DMS79 treated with DMSO at 0.1 percent for 48 hours (cell line): Measurements from ENCODE around the gene DMXL2.
"Not testable (repeated sequence)": the region's sequence is repeated elsewhere in the genome, so short reads cannot be mapped to it uniquely, and the experiment has no call there.

Experiments used
- DNase-seq: peaks from one replicate; lab custom pipeline; 2025; lab: John Stamatoyannopoulos, UW

Gene DMXL2

DNA sequence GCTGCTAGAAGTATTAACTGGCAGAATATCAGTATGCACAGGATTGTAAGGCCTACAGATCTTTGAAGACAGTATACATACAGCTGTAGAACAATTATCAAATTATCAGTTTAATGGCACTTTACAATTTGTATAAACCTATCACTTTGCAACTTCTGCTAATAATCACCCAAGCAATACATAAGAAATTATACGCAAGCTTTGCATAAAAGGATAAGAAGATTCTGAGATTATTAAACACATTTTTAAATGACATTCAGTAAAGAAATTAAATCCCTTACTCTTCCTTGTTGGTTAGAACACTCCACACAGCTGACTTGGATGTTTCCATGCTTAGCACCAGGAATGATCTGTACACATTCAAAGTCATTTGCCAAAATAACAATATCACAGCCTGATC is 46.8 kb downstream of the DMXL2 start:
- no peak for DNase-seq

DNA sequence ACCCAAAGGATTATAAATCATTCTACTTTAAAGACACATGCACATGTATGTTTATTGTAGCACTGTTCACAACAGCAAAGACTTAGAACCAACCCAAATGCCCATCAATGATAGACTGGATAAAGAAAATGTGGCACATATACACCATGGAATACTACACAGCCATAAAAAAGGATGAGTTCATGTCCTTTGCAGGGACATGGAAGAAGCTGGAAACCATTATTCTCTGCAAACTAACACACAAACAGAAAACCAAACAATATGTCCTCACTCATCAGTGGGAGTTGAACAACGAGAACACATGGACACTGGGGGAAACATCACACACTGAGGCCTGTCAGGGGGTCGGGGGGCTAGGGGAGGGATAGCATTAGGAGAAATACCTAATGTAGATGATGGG is 49.2 kb downstream of the DMXL2 start:
- not testable (repeated sequence) for DNase-seq

DNA sequence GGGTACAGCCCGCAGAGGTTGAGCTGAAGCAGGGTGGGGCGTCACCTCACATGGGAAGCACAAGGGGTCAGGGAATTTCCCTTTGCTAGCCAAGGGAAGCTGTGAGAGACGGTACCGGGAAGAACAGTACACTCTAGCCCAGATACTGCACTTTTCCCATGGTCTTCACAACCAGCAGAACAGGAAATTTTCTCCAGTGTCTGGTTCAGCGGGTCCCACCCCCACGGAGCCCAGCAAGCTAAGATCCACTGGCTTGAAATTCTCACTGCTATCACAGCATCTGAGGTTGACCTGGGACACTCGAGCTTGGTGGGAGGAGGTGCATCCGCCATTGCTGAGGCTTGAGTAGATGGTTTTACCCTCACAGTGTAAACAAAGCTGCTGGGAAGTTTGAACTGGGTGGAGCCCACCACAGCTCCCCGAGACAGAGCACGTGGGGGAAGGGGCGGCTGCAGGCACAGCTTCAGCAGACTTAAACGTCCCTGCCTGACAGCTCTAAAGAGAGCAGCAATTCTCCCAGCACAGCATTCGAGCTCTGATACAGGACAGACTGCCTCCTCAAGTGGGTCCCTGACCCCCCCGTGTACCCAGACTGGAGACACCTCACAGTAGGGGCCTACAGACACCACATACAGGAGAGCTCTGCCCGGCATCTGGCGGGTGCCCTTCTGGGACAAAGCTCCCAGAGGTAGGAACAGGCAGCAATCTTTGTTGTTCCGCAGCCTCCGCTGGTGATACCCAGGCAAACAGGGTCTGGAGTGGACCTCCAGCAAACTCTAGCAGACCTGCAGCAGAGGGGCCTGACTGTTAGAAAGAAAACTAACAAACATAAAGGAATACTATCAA is 53.4 kb downstream of the DMXL2 start:
- DNase-seq, result not testable (repeated sequence)

DNA sequence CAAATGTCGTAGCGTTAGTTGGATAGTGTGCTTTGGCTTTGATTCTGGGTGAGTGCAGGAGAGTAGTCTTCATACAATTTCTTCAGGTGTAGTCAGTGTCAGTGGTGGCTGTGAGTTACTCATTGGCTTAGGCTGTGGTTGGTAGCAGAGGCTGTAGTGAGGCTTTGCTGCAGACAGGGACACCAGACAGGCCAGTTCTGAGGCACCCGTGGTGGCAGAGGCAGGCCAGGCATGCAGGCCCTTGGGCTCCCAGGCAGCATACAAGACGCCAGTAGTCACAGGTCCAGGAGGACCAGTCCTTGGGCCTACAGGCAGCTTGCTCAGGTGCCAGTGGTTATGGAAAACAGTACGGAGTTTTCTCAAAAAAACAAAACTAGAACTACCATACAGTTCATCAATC is 61.3 kb downstream of the DMXL2 start:
- DNase-seq, result no peak

DNA sequence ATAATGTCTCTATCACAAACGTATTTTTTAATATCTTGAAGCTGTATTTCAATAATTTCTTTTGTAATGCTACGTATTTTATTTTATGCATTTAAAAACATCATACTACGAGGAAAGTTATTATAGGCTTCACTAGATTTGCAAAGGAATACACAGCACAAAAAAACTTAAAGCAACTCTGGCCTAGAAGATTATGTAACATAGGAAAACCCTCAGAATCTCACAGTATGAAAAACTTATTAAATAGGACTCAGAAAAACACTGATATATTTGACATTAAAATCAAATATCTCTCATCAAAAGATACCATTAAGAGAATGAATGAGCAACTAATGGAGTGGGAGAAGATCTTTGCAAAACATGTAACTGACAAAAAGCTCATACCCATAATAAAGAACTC is 63.7 kb downstream of the DMXL2 start:
- no peak for DNase-seq

DNA sequence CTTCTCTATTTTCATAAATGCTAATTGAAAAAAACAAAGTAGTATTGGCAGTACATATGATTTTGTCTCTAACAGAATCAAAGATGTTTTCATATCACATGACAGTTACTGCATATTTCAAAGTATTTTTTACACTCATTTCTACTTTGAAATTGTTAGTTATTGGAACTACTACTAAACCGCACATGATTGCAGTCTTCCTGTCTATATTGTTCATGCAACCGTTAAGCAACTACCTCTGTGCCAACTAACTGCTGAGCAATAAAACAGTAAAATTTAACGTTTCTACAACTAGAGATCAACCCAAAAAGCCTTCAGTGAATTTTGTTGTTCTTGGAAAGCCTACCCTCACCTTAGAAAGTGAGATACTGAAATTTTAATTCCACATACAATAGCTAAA is 64.2 kb downstream of the DMXL2 start:
- DNase-seq, result no peak

DNA sequence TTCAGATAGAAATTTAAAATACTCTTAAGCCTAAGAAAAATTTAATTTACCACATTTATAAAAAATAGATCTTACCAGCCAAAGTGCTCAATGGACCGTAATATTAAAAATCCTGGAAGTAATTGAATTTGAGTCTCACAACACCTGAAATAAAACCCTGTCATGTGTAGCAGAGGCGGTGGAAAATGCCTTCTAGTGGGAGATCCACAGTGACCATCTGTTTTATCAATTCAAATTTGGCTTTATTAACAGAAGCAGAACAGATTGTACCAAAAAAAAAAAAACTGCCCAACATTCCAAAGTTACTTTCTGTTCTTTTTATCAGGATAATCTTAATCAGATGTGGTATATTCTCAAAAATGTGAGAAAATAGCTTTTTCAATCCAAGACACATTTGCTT is 71.7 kb downstream of the DMXL2 start:
- no peak for DNase-seq

DNA sequence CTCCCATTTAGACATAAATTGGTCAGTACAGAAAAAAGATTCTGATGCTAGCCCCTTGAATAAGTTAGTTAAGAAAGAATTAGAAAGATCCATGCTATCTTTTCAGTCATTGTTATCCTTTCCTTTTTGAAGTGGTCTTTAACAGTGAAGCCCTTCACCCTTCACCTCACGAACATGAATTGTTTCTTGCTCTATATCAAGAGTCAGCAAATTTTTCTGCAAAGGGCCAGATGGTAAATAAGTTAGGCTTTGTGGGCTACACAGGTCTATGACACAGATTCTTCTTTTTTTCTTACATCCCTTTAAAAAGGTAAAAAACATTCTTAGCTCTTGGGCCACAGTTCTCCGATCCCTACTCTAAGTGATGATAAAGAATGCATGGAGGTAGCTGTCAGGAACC is 74.9 kb downstream of the DMXL2 start:
- DNase-seq, result no peak

DNA sequence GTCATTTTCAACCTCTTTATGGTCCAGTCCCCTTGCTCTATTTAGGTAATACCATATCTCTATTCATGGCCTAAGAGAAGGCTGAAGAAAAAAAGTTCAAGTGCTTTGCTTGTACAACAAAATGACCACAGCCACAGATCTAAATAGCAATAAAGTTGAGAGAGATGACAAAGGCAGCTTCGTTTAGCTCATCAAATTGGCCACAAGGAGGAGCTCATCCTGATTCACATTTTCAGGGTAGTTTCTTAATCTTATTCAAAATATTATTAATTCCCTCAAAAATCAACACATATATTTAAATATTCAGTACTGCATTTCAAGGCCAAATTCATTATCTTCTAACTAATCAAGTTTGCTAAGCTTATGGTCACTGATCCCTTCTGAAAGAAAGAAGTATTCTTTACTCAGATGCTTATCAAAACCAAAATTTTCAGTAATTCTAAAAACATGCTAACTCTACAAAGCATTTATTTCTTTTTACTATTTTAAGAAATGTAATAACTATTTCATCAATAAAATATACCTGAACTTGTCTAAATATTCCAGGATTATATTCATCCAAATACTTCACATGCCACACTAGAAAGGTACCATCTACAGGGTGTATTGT is 85.5 kb downstream of the DMXL2 start:
- DNase-seq, result no peak

DNA sequence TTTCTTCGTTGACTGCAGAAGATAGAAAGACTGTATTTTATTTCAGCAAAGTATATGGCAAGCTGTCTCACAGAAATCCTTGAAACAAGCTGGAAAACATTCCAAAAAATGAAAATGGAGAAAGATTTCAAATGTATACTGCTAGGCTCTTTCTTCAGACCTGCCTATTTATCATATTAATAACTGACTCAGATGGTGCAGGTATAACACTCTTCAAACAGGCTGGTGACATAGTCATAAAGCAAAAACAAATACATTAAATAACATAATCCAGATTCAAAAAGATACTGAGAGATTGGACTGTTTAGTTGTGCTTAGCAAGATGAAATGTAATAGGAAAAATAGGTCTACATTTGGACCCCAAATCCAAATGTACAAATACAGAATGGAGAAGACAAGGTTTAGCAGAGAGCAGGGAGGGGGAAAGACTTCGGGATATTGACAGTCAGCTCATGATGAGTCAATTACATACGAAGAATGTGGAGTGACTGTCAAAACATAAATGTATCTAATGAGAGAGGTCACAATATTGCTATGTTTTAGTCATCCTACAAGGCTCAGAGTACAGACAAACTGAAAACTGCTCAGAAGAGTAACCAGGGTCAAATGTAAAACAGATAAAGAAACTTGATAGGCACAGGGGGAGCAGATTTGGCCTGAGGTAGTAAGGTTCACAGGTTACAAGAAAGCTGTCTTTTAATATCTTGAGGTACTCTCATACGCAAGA is 88.7 kb downstream of the DMXL2 start:
- no peak for DNase-seq

DNA sequence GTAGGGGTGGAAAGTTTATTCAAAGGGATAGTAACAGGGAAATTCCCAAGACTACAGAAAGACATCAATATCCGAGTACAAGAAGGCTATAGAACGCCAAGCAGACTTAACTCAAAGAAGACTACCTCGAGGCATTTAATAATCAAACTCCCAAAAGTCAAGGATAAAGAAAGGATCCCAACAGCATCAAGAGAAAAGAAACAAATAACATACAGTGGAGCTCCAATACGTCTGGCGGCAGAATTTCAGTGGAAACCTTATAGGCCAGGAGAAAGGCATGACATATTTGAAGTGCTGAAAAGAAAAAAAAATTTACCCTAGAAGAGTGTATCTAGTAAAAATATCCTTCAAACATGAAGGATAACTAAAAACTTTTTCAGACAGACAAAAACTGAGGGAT is 95.6 kb downstream of the DMXL2 start:
- DNase-seq, result no peak

DNA sequence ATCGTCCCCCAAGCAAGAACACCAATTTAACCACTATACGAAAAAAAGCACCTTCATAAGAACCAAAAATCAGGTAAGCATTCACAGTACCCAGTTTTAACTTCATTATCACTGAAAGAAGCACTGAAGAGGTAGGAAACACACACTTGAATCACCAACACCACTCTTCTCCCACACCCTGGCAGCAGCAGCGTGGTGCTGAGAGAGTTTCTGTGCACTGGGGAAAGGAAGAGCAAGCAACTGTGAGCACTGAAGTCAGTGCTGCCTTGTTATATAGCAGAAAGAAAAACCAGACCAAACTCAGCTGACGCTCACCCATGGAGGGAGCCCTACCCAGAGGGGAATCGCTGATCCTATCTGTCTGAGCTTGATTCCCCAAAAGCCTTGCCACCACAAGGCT is 98.2 kb downstream of the DMXL2 start:
- DNase-seq, result no peak

DNA sequence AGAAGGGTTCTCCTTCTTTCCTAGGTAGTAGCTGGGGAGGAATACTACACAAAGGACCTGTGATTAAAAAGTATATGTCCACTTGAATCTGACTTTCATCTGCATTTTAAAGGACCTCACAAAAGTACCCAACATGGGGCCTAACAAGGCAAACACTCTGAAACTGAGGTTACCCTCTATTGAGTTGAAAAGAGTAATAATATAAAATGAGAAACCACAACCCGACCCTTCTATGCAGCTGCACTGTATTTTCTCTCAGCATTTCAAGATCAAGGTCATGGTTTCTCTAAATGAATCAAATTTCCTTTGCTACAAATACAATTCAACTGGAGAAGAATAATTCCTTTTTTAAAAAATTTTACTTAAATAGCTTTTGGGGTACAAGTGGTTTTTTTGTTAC is 106.3 kb downstream of the DMXL2 start:
- DNase-seq, result no peak

DNA sequence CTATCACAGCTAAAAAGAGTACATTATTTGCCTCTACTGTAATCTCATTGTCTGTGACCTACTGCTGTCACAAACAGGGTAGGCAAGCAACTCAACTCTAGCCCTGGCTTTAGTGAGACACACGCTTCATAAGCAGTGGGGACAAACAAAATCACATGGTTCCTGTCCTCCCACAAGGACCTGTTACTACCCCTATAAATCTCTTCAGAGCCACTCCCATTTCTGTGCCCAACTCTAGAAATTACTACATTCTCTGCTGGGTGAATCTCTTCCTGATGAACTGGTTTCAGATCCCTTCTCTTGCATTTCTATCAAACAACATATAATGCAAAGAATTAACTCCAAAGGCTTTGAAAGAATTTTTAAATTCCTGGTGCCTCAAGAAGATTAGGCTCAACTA is 117.3 kb downstream of the DMXL2 start:
- no peak for DNase-seq

DNA sequence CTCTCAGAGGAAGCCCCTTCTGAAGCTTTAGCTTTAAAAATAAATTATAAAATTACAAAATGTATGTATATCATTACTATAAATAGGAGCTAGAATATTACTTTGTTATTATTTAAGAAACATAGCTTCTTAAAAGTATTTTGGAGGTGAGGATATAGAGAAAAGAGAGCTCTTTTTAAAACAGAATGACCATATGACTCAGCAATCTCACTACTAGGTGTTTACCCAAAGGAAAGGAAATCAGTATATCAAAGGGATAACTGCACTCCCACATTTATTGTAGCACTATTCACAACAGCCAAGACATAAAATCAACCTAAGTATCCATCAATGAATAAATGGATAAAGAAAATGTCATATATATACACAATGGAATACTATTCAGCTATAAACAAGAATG is 119.6 kb downstream of the DMXL2 start:
- no peak for DNase-seq

DNA sequence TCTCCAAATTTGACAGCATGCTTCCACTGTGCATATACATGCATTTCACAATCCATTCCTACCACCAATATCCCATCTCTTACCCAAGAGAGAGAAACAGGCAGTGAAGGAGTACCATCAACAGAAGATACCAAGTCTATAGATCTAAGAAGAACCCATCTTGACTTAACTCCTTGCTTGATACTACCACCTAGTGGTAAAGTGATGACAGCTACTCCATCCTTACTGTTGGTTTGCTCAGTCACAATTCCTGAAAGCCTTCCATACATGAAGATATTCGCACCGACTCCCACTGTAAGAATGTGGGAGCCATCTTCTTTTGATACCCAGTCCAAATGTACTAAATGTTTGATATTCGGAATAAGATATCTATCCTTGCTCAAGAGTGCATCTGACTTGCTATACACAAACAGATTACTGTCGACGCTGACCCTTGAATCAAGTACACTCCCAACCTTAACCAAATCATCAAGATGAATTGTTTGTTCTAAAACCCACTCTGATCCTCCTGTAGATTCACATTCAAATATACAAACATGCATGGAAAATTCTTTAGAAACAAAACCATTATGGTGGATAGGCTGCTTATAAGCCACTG is 123.1 kb downstream of the DMXL2 start:
- DNase-seq, result no peak

DNA sequence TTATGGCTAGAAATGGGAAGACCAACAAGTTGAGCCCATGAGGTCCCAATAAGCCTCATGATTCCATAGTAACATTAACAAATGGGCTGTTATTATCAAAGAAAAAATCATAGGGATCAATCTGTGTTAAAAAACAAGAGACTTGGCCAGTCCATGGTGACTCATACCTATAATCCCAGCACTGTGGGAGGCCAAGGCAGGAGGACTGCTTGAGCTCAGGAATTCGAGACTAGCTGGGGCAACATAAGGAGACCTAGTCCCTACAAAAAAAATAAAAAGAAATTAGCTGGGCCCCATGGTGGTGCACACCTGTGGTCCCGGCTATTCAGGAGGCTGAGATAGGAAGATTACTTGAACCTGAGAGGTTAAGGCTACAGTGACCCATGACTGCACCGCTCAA is 124.8 kb downstream of the DMXL2 start:
- DNase-seq, result no peak

DNA sequence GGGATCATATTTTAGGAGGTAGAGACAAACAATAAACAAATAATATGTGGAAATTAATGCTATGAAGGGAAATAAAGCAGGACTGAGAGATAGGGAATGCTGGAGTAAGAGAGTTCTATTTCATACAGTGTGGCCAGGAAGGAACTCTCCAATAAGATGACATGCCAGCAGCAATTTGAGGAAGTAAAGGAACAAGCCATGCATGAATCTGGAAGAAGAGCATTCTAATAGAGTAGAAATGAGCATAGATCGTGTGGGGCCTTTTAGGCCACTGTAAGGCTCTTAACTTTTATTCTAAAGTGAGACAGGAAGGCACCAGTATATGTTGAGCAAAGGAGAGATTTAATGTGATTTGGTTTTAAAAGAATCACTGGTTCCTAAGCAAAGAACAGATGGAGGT is 126.3 kb downstream of the DMXL2 start:
- DNase-seq, result no peak

DNA sequence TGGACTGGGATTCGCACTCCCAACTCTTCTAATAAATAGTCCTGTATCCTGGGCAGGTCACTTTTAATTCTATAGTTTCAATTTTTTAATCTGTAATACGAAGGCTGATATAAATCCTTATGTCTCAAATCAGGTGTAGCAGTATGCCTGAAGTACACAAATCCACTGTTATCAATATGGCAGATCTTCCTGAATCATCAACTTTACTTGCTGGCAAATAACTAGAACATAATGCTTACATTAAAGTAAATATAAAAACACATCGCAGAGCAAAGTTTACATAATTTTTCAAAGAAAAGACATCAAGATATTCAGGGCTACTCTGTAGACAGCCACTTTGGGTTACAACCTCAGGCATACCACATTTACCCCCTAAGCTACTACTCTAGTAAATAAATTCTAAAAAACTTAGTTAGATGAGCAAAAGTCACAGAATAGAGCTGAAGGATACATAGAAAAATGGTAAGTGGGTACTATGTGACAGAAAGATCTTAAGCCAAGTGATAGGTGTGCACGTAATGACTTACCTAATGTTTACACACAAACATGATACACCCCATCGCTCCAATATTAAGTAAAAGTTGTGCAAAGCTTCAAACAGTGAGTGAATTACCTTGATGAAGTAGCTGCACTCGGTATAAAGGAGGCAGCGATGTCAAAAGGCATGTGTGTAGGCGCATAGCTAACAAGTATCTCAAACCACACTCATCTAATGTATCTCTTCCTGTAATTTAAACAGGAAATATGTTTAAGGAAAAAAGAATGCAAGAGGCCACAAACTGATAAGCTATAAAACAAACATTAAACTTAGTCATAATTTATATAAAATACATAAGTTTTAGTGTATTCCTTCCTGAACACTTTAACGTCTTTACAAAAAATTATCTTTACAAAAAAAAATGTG is 127.9 kb downstream of the DMXL2 start:
- DNase-seq, result no peak

DNA sequence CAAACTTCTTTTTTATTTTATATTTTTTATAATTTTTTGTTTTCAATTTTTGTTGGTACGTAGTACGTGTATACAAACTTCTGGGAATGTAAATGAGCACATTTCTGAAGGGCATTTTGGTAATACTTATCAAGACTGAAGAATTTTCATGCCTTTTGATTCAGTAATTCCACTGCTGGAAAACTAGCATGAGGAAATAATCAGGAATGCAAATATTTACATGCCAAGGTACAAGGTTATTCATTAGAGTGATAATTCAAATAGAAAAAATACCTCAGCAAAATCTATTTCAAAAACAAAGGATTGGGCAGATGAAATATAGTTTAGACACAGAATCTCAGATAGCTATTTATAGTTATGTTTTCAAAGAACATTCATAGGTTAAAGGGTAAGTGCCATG is 128.7 kb downstream of the DMXL2 start:
- DNase-seq, result no peak

DNA sequence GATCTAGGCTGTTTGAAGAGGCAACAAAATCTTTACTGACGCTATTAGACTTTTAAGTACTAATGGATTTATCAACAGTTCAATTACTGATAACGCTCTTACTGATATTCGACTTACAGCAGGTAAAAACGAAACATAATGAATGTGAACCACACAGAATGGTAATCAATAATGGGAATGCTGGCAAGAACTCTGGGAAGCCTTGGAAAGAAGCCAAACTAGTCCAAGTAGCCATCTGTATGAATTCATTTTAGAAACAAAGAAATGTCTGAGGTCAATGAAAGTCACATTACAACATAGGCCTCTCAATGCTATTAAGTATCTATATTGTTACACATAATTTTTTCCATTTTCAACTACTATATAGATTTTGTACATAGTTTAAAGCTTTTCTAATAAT is 130.0 kb downstream of the DMXL2 start:
- DNase-seq, result no peak

DNA sequence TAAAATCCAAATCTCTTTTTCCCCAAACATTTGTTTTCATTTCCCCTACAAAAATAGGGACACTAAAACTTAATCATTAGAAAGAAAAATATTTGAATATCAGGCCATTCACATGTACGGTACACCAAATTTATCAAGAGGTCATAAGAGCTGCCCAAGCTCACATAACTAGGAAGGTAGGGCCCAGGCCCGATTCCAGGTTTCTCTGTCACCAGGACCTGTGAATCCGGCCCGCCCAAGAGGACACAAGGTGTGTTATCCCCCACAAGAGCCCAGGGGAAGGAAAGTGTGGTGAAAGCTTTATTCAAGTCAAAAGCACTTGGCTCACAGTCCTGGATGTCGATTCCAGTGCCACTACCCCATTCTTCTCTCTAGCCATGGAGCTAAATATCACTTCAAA is 130.6 kb downstream of the DMXL2 start:
- DNase-seq, result no peak
